Vagina (tissue), 2 donors: ENCODE data around the gene KTI12.

Experiments
- CTCF ChIP-seq, 3 experiments: fragments of 450-650 bp in 2 of 3; fragments of 200-600 bp in 1 of 3; sonication (generic) in 1 of 3; IDR thresholded peaks; one replicate each; pipeline ENCODE4 v1.5.1; 2017 to 2019; ENCODE audit warnings: antibody characterized with exemption in 3 of 3, mild to moderate bottlenecking in 2 of 3, moderate library complexity in 2 of 3
- POLR2AphosphoS5 ChIP-seq, 2 donors: sonication (generic); formaldehyde crosslinking; IDR thresholded peaks; one replicate each; pipeline ENCODE4 v1.9.0; 2017; ENCODE audit warnings: antibody characterized with exemption in 2 of 2, mild to moderate bottlenecking in 2 of 2, low read depth in 1 of 2; ENCODE audit not compliant: insufficient read depth in 1 of 2

- TF ChIP-seq CTCF (IDR thresholded peaks at IDR 0.05) (no peak), POLR2AphosphoS5 (IDR thresholded peaks at IDR 0.05; ENCODE audit: insufficient read depth in 1 of 2, low read depth in 1 of 2) (no peak)
Observed at GRCh38 chr1:52057255-52057654, 23.6 kb upstream of the KTI12 start.
